ENCODE data around the gene TRMT44. TPM values are rescaled to one million over a fixed set of nuclear protein-coding genes. Genes with fewer than 3 reads are reported as not detected.

The TRMT44 gene
- total RNA-seq, 1 experiment from 2014 or later = 17.4 TPM

DNA sequence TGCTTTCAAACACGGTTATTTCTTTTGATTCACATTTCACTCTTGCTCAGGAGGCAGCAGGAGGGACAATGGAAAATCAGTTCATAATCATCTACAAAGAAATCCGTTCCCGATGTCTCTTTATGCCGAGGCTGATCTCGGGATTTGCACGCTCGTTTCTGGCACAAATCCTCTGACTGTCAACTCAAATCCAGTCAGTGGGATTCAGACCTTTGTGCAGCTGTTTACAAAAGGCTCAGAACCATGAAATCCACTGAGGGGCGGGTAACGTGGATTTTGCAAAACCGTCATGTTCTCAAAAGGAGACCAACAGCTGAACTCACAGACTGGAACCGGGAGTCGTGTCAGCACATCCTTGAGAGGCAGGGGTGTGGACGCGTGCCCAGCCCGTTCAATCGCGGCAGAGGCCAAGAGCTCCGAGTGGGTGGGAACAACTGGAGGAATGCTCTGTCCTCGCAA, 46.5 kb upstream of the TRMT44 start:
- no peak overlapping the region for H2AFZ ChIP-seq
- no peaks in the 10 kb centered on the region for H3K27me3 ChIP-seq (ENCODE audit: insufficient read depth, low read depth)
- H3K27ac ChIP-seq = no peak overlapping the region
- no peaks in the 10 kb centered on the region for H3K36me3 ChIP-seq (ENCODE audit: low read depth)
- H4K20me1 ChIP-seq (ENCODE audit: insufficient read depth) = no peaks in the 10 kb centered on the region
- CTCF ChIA-PET = no interaction called here
- DNase-seq = no peak
- no TSS peak for BruUV-seq (replicated peaks)
- H3K4me1 ChIP-seq (replicated peaks; ENCODE audit: insufficient read depth) = peaks cover 31% of the 10 kb centered on the region
- POLR2A ChIA-PET (ENCODE audit: unreplicated experiment) = no interaction called here
- intact Hi-C loops (cut with micrococcal nuclease; ENCODE audit: unreplicated experiment) = no loop called here
- H3K79me2 ChIP-seq (ENCODE audit: low read depth) = no peaks in the 10 kb centered on the region
- peaks cover 12% of the 10 kb centered on the region; the same call in 1 of the 2 replicates for H3F3A ChIP-seq (ENCODE audit: insufficient read depth, low read depth)
- no peaks in the 10 kb centered on the region for H3K9me3 ChIP-seq (ENCODE audit: insufficient read depth, low read depth)
- no peaks in the 10 kb centered on the region for H3K9me2 ChIP-seq (ENCODE audit: insufficient read depth)
- no peak overlapping the region for H3K4me3 ChIP-seq
- TF ChIP-seq, protein P1, sequence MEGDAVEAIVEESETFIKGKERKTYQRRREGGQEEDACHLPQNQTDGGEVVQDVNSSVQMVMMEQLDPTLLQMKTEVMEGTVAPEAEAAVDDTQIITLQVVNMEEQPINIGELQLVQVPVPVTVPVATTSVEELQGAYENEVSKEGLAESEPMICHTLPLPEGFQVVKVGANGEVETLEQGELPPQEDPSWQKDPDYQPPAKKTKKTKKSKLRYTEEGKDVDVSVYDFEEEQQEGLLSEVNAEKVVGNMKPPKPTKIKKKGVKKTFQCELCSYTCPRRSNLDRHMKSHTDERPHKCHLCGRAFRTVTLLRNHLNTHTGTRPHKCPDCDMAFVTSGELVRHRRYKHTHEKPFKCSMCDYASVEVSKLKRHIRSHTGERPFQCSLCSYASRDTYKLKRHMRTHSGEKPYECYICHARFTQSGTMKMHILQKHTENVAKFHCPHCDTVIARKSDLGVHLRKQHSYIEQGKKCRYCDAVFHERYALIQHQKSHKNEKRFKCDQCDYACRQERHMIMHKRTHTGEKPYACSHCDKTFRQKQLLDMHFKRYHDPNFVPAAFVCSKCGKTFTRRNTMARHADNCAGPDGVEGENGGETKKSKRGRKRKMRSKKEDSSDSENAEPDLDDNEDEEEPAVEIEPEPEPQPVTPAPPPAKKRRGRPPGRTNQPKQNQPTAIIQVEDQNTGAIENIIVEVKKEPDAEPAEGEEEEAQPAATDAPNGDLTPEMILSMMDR (conservative IDR thresholded peaks at IDR 0.05) = no peak
- no peak for TF ChIP-seq EZH2 (IDR thresholded peaks at IDR 0.05; ENCODE audit: low read depth)
- H3K4me2 ChIP-seq = peak overlapping the region; percentile 36; the same call in 1 of the 2 replicates

DNA sequence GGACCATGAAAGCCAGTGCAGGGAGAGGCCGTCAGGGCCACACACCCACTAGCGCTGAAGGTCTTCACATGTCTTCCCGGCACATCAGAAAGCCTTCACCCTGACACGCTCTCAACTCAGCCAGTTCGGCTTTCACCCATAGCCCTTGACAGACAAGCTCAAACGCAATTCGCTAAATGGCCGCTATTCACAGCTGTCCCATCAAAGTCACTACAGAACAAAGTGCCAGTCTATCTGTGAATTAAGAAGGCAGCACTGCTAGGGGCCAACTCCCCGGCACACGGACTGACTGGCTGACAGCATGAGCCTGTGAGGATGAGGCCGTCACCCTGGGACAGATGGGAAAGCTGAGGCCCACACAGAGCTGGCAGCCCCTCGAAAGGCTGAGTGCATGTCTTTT, 45.8 kb upstream of the TRMT44 start:
- ChIA-PET POLR2A (ENCODE audit: unreplicated experiment) (no interaction called here), CTCF (no interaction called here)
- intact Hi-C loops (cut with micrococcal nuclease; ENCODE audit: unreplicated experiment) = no loop called here
- Histone ChIP-seq H4K20me1 (ENCODE audit: insufficient read depth) (no peaks in the 10 kb centered on the region), H3K4me2 (no peak overlapping the region), H2AFZ (no peak overlapping the region), H3F3A (ENCODE audit: insufficient read depth, low read depth) (peaks cover 12% of the 10 kb centered on the region; the same call in 1 of the 2 replicates), H3K79me2 (ENCODE audit: low read depth) (no peaks in the 10 kb centered on the region), H3K4me1 (replicated peaks; ENCODE audit: insufficient read depth) (peaks cover 31% of the 10 kb centered on the region), H3K36me3 (ENCODE audit: low read depth) (no peaks in the 10 kb centered on the region), H3K27me3 (ENCODE audit: insufficient read depth, low read depth) (no peaks in the 10 kb centered on the region), H3K27ac (no peak overlapping the region), H3K4me3 (no peak overlapping the region), H3K9me3 (ENCODE audit: insufficient read depth, low read depth) (no peaks in the 10 kb centered on the region), H3K9me2 (ENCODE audit: insufficient read depth) (no peaks in the 10 kb centered on the region)
- TF ChIP-seq, protein P1 (conservative IDR thresholded peaks at IDR 0.05) = no peak
- no peak for TF ChIP-seq EZH2 (IDR thresholded peaks at IDR 0.05; ENCODE audit: low read depth)
- DNase-seq = no peak
- no TSS peak for BruUV-seq (replicated peaks)

GRCh38 chr4:8395504-8396296, 44.9 kb upstream of the TRMT44 start:
- H3K27me3 ChIP-seq (ENCODE audit: insufficient read depth, low read depth) = no peaks in the 10 kb centered on the region
- no peaks in the 10 kb centered on the region for H3K9me2 ChIP-seq (ENCODE audit: insufficient read depth)
- no peak for DNase-seq
- no peaks in the 10 kb centered on the region for H3K36me3 ChIP-seq (ENCODE audit: low read depth)
- ChIA-PET CTCF (no interaction called here), POLR2A (ENCODE audit: unreplicated experiment) (no interaction called here)
- intact Hi-C loops (cut with micrococcal nuclease; ENCODE audit: unreplicated experiment) = no loop called here
- H2AFZ ChIP-seq = no peak overlapping the region
- no peak overlapping the region for H3K4me2 ChIP-seq
- no peaks in the 10 kb centered on the region for H3K79me2 ChIP-seq (ENCODE audit: low read depth)
- no peak overlapping the region for H3K27ac ChIP-seq
- H3F3A ChIP-seq (ENCODE audit: insufficient read depth, low read depth) = peaks cover 12% of the 10 kb centered on the region; the same call in 1 of the 2 replicates
- no peak overlapping the region for H3K4me3 ChIP-seq
- no peaks in the 10 kb centered on the region for H3K9me3 ChIP-seq (ENCODE audit: insufficient read depth, low read depth)
- TF ChIP-seq EZH2 (IDR thresholded peaks at IDR 0.05; ENCODE audit: low read depth) = no peak
- TF ChIP-seq, protein P1 (conservative IDR thresholded peaks at IDR 0.05) = no peak
- no peaks in the 10 kb centered on the region for H4K20me1 ChIP-seq (ENCODE audit: insufficient read depth)
- H3K4me1 ChIP-seq (replicated peaks; ENCODE audit: insufficient read depth) = peaks cover 31% of the 10 kb centered on the region
- no TSS peak for BruUV-seq (replicated peaks)

Data from PC-9 (cell line).